ENCODE data around the gene SAMHD1. TPM values are rescaled to one million over a fixed set of nuclear protein-coding genes. Genes with fewer than 3 reads are reported as not detected.

Gene SAMHD1
- total and polyA plus RNA-seq, 10 donors, result 52.3 to 238 (median 195) TPM

GRCh38 chr20:36862857-36863668 lies 88.4 kb downstream of the SAMHD1 start:
- Histone ChIP-seq H3K27me3 (replicated peaks in 1 of 7) (peaks cover 0 to 33% (median 0%) of the 10 kb centered on the region in 7 donors), H3K27ac (peak overlapping the region in 7 of 8 donors; percentile 36 to 86 (median 78)), H3K9me3 (no peaks in the 10 kb centered on the region), H3K4me1 (peaks cover 12 to 78% (median 70%) of the 10 kb centered on the region in 6 donors), H3K4me3 (peak overlapping the region; percentile 21 to 86 (median 56)), H3K36me3 (no peaks in the 10 kb centered on the region)
- TF ChIP-seq POLR2AphosphoS5 (IDR thresholded peaks at IDR 0.05) (peak in 1 of 3 donors; percentile 0), POLR2A (IDR thresholded peaks at IDR 0.05) (no peak)
- DNase-seq, result peak; percentile 87
- intact Hi-C loops (cut with DNase I; ENCODE audit: low total_unique reads), result no loop called here
- 0 to 2% (median 1%) methylated on average over 2 to 129 of the region's 129 CpGs for WGBS, 5 donors

- Histone ChIP-seq H3K27me3 (replicated peaks in 1 of 7) (peaks cover 0 to 33% (median 0%) of the 10 kb centered on the region in 7 donors), H3K9me3 (no peaks in the 10 kb centered on the region), H3K4me1 (peaks cover 12 to 82% (median 72%) of the 10 kb centered on the region in 6 donors), H3K36me3 (no peaks in the 10 kb centered on the region), H3K27ac (peak overlapping the region; percentile 10 to 86 (median 76)), H3K4me3 (peak overlapping the region; percentile 18 to 86 (median 56))
- peak; percentile 76 for DNase-seq
- TF ChIP-seq POLR2A (IDR thresholded peaks at IDR 0.05), result no peak
- TF ChIP-seq POLR2AphosphoS5 (IDR thresholded peaks at IDR 0.05), result peak; percentile 45 to 56 (median 52)
- TF ChIP-seq, protein P1, sequence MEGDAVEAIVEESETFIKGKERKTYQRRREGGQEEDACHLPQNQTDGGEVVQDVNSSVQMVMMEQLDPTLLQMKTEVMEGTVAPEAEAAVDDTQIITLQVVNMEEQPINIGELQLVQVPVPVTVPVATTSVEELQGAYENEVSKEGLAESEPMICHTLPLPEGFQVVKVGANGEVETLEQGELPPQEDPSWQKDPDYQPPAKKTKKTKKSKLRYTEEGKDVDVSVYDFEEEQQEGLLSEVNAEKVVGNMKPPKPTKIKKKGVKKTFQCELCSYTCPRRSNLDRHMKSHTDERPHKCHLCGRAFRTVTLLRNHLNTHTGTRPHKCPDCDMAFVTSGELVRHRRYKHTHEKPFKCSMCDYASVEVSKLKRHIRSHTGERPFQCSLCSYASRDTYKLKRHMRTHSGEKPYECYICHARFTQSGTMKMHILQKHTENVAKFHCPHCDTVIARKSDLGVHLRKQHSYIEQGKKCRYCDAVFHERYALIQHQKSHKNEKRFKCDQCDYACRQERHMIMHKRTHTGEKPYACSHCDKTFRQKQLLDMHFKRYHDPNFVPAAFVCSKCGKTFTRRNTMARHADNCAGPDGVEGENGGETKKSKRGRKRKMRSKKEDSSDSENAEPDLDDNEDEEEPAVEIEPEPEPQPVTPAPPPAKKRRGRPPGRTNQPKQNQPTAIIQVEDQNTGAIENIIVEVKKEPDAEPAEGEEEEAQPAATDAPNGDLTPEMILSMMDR (IDR thresholded peaks at IDR 0.05 in 8 of 11, conservative IDR thresholded peaks at IDR 0.05 in 3 of 11), result no peak
- 35 to 45% (median 40%) methylated on average over 29 to 45 of the region's 45 CpGs for WGBS, 5 donors
- intact Hi-C loops (cut with DNase I; ENCODE audit: low total_unique reads), result no loop called here
These were observed 89.4 kb downstream of the SAMHD1 start for GRCh38 chr20:36861875-36862801.

DNA sequence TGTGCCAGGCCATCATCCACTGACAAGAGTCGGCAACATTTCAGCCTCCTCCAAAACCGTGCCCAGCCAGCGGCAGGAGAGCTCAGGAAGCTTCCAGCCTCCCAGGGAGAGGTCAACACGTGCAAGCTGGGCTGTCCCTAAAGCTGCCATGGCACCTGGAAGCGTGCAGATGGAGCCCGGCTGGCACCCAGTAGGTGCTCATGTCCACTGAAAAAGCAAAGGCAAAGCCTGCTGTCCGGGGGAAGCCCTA lies 90.0 kb downstream of the SAMHD1 start:
- Histone ChIP-seq H3K27me3 (replicated peaks in 1 of 7) (peaks cover 0 to 33% (median 0%) of the 10 kb centered on the region in 7 donors), H3K27ac (peak overlapping the region in 7 of 8 donors; percentile 10 to 86 (median 78)), H3K4me3 (peak overlapping the region in 6 of 8 donors; percentile 38 to 86 (median 61)), H3K36me3 (no peaks in the 10 kb centered on the region), H3K9me3 (no peaks in the 10 kb centered on the region), H3K4me1 (peaks cover 13 to 82% (median 72%) of the 10 kb centered on the region in 6 donors)
- peak; percentile 78 for DNase-seq
- TF ChIP-seq, protein P1 (IDR thresholded peaks at IDR 0.05 in 8 of 11, conservative IDR thresholded peaks at IDR 0.05 in 3 of 11), result no peak
- TF ChIP-seq POLR2A (IDR thresholded peaks at IDR 0.05) (no peak), POLR2AphosphoS5 (IDR thresholded peaks at IDR 0.05) (no peak)
- 27 to 75% (median 64%) methylated on average over 3 to 7 of the region's 7 CpGs for WGBS, 5 donors
- intact Hi-C loops (cut with DNase I; ENCODE audit: low total_unique reads), result no loop called here

DNA sequence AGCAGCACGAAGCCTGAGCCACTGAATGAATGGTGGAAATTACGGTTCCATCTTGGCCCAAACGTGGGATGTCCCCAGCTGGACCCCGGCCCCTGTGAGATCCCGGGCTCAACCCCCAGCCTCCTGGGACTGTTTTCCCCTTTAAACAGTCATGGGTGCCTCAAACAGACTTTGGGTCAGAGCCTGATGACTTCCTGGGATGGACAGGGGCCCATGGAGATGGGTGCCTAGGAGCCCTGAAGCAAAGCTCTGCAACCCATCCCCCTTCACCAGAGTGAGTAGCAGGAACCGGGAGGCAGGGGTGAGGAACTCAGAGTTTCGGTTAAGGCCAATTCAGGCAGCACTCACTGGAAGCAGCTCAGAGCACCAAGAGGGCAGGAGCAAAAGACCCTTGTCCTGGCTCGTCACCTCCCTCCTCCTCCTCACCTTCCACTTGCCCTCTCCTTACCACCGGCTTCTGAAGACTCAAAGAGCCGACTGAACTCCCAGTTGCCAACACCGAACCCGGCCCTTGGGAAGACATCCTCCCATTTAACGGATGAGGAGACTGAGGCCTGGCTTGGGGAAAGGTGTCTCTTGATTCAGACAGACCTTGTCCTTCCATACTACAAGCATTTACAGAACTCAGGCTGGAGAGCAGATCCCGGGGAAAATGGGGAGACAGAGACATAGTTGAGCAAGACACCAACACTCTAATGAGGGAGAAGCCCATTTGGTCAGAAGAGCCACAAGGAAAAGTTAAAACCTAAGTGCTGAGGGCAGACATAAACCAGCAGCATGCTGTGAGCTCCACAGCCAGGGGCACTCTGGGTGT lies 90.5 kb downstream of the SAMHD1 start:
- Histone ChIP-seq H3K9me3 (no peaks in the 10 kb centered on the region), H3K4me1 (peaks cover 18 to 82% (median 72%) of the 10 kb centered on the region in 6 donors), H3K4me3 (peak overlapping the region in 5 of 8 donors; percentile 51 to 86 (median 61)), H3K27me3 (replicated peaks in 1 of 7) (peaks cover 0 to 33% (median 0%) of the 10 kb centered on the region in 7 donors), H3K36me3 (no peaks in the 10 kb centered on the region), H3K27ac (peak overlapping the region in 6 of 8 donors; percentile 46 to 86 (median 78))
- no peak for TF ChIP-seq POLR2A (IDR thresholded peaks at IDR 0.05)
- TF ChIP-seq, protein P1 (IDR thresholded peaks at IDR 0.05 in 8 of 11, conservative IDR thresholded peaks at IDR 0.05 in 3 of 11), result no peak
- no peak for TF ChIP-seq POLR2AphosphoS5 (IDR thresholded peaks at IDR 0.05)
- no peak for DNase-seq
- intact Hi-C loops (cut with DNase I; ENCODE audit: low total_unique reads), result no loop called here
- WGBS, 5 donors, result 83 to 89% (median 85%) methylated on average over 11 to 14 of the region's 14 CpGs

Measured in spleen (tissue), 11 donors.